Activated CD4-positive, alpha-beta T cell treated with anti-CD3 and anti-CD28 coated beads, Interleukin-2, Interleukin-6, amounts not matched to agents 100 ng/mL and 50 ng/mL, durations not matched to agents 16 hours and 8 hours (primary cell): ENCODE data around the gene ARFGAP1.
A peak's percentile ranks its signal among the peaks of the same experiment; 100 is the strongest.

Experiments used
- DNase-seq: peaks from one replicate; pipeline ENCODE4 v3.0.0-alpha.2; 2020

ARFGAP1 gene

GRCh38 chr20:63280929-63281545 is 8.4 kb downstream of the ARFGAP1 start:
- no peak for DNase-seq

- no peak for DNase-seq
These were observed 9.4 kb downstream of the ARFGAP1 start for GRCh38 chr20:63281742-63282665.

- DNase-seq, result no peak
These were observed 10.3 kb downstream of the ARFGAP1 start for GRCh38 chr20:63282946-63283345.

- DNase-seq, result no peak
These were observed 10.9 kb downstream of the ARFGAP1 start for GRCh38 chr20:63283397-63284082.

- peak; percentile 29 for DNase-seq
These were observed 11.4 kb downstream of the ARFGAP1 start for GRCh38 chr20:63284083-63284440.

- DNase-seq, result no peak
These were observed 11.9 kb downstream of the ARFGAP1 start for GRCh38 chr20:63284544-63284949.

GRCh38 chr20:63284981-63285524 is 12.4 kb downstream of the ARFGAP1 start:
- DNase-seq, result no peak

- no peak for DNase-seq
These were observed 13.3 kb downstream of the ARFGAP1 start for GRCh38 chr20:63285636-63286615.

- no peak for DNase-seq
These were observed 14.4 kb downstream of the ARFGAP1 start for GRCh38 chr20:63286781-63287696.

- DNase-seq, result no peak
These were observed 15.3 kb downstream of the ARFGAP1 start for GRCh38 chr20:63287697-63288580.

- DNase-seq, result no peak
These were observed 16.1 kb downstream of the ARFGAP1 start for GRCh38 chr20:63288581-63289251.

GRCh38 chr20:63289311-63290135 is 16.9 kb downstream of the ARFGAP1 start:
- DNase-seq, result no peak

- DNase-seq, result no peak
These were observed 17.6 kb downstream of the ARFGAP1 start for GRCh38 chr20:63290136-63290676.

GRCh38 chr20:63290677-63291472 is 18.3 kb downstream of the ARFGAP1 start:
- peak; percentile 72 for DNase-seq

GRCh38 chr20:63291811-63292210 is 19.2 kb downstream of the ARFGAP1 start:
- no peak for DNase-seq

GRCh38 chr20:63292292-63292701 is 19.7 kb downstream of the ARFGAP1 start:
- no peak for DNase-seq

GRCh38 chr20:63292904-63293303 is 20.3 kb downstream of the ARFGAP1 start, which contains the start of gene COL20A1:
Gene COL20A1, plus strand, starts transcription at chr20:63293186. Its CDS starts 1,922 bp downstream, at chr20:63295108.
- no peak for DNase-seq
